OCI-LY1 (cell line): Measurements from ENCODE around the gene UQCC5.

Experiments
- H2AFZ ChIP-seq: fragments of 200-600 bp; sonication (generic), shearing (Covaris generic); 2 replicates; pipeline ENCODE4 v1.6.0; 2014; ENCODE audit warnings: antibody characterized with exemption, mild to moderate bottlenecking, low read length
- H3F3A ChIP-seq: fragments of 200-600 bp; sonication (generic), shearing (Covaris generic); 2 replicates; pipeline ENCODE4 v1.6.0; 2014; ENCODE audit warnings: mild to moderate bottlenecking, antibody characterized with exemption, low read length, moderate library complexity; ENCODE audit not compliant: insufficient read depth
- H3K27ac ChIP-seq: fragments of 200-600 bp; sonication (generic); 2 replicates; pipeline ENCODE4 v1.5.1; 2014; ENCODE audit warnings: low read length, mixed run types, mild to moderate bottlenecking, low read depth; ENCODE audit not compliant: poor library complexity, severe bottlenecking
- H3K27me3 ChIP-seq: fragments of 200-600 bp; sonication (generic); 2 replicates; pipeline ENCODE4 v1.6.0; 2014; ENCODE audit warnings: antibody characterized with exemption, mild to moderate bottlenecking, low read length, moderate library complexity; ENCODE audit not compliant: insufficient read depth
- H3K36me3 ChIP-seq: fragments of 200-600 bp; sonication (generic); 2 replicates; pipeline ENCODE4 v1.6.1; 2014; ENCODE audit warnings: mild to moderate bottlenecking, antibody characterized with exemption, low read length, moderate library complexity, mixed read lengths; ENCODE audit not compliant: insufficient read depth
- H3K4me1 ChIP-seq: fragments of 200-600 bp; sonication (generic); 2 replicates; pipeline ENCODE4 v1.5.1; 2014; ENCODE audit warnings: mild to moderate bottlenecking, low read length, moderate library complexity; ENCODE audit not compliant: insufficient read depth, severe bottlenecking
- H3K4me2 ChIP-seq: fragments of 200-600 bp; sonication (generic), shearing (Covaris generic); 2 replicates; pipeline ENCODE4 v1.6.1; 2014; ENCODE audit warnings: low read length
- H3K4me3 ChIP-seq: fragments of 200-600 bp; sonication (generic); 2 replicates; pipeline ENCODE4 v1.5.1; 2014; ENCODE audit warnings: low read length, low read depth, mild to moderate bottlenecking, mixed read lengths; ENCODE audit not compliant: poor library complexity, severe bottlenecking
- H3K79me2 ChIP-seq: fragments of 200-600 bp; shearing (Covaris generic); 2 replicates; pipeline ENCODE4 v1.6.1; 2016; ENCODE audit warnings: mixed run types, low read length, mixed read lengths; ENCODE audit not compliant: insufficient read depth
- H3K9ac ChIP-seq: fragments of 200-600 bp; sonication (generic), shearing (Covaris generic); 2 replicates; pipeline ENCODE4 v1.6.1; 2014; ENCODE audit warnings: mild to moderate bottlenecking, low read length, mixed read lengths
- H3K9me2 ChIP-seq: fragments of 200-600 bp; sonication (generic), shearing (Covaris generic); 2 replicates; pipeline ENCODE4 v1.6.1; 2014; ENCODE audit warnings: low read depth, mild to moderate bottlenecking, low read length, mixed read lengths
- H3K9me3 ChIP-seq: fragments of 200-600 bp; shearing (Covaris generic); 2 replicates; pipeline ENCODE4 v1.6.1; 2014; ENCODE audit warnings: low read length, mixed read lengths
- H4K20me1 ChIP-seq: fragments of 200-600 bp; sonication (generic), shearing (Covaris generic); 2 replicates; pipeline ENCODE4 v1.6.0; 2016; ENCODE audit warnings: mild to moderate bottlenecking, low read length; ENCODE audit not compliant: insufficient read depth
- EZH2 ChIP-seq: fragments of 200-600 bp; sonication (generic), shearing (Covaris generic); IDR thresholded peaks from 2 replicates; pipeline ENCODE4 v1.8.0; 2017; ENCODE audit warnings: borderline replicate concordance, mixed run types, mild to moderate bottlenecking, antibody characterized with exemption, low read length, moderate library complexity, mixed read lengths
- TF ChIP-seq, protein P1 (sequence below): fragments of 200-600 bp; sonication (generic), shearing (Covaris generic); IDR thresholded peaks from 2 replicates; pipeline ENCODE4 v1.5.1; 2017; ENCODE audit warnings: mild to moderate bottlenecking, antibody characterized with exemption, low read length, moderate library complexity, mixed read lengths

UQCC5 gene

DNA sequence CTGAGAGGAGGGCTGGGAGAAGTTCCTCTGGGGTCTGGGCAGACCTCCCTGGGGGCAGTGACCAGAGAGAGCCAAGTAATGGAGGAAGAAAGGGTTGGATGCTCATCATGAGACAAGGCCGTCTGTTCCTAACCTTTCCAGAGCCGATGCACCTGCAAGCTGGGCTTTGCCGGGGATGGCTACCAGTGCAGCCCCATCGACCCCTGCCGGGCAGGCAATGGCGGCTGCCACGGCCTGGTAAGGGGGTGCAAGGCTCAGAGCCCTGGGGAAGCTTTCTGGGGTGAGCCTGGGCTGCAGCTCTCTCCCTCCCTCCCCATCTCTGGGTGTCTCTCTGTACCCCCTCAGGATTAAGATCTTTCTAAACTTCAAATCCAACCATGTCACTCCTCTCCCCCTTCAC is 24.9 kb upstream of the UQCC5 start:
- Histone ChIP-seq H2AFZ (no peak overlapping the region), H3K27ac (no peak overlapping the region), H3K4me2 (no peak overlapping the region), H3F3A (no peaks in the 10 kb centered on the region), H3K4me3 (no peak overlapping the region), H3K9me2 (no peaks in the 10 kb centered on the region), H3K9ac (no peak overlapping the region), H3K27me3 (peaks cover 15% of the 10 kb centered on the region), H3K36me3 (no peaks in the 10 kb centered on the region), H4K20me1 (no peaks in the 10 kb centered on the region), H3K79me2 (no peaks in the 10 kb centered on the region), H3K9me3 (no peaks in the 10 kb centered on the region), H3K4me1 (no peaks in the 10 kb centered on the region)
- TF ChIP-seq EZH2: no peak
- TF ChIP-seq, protein P1, sequence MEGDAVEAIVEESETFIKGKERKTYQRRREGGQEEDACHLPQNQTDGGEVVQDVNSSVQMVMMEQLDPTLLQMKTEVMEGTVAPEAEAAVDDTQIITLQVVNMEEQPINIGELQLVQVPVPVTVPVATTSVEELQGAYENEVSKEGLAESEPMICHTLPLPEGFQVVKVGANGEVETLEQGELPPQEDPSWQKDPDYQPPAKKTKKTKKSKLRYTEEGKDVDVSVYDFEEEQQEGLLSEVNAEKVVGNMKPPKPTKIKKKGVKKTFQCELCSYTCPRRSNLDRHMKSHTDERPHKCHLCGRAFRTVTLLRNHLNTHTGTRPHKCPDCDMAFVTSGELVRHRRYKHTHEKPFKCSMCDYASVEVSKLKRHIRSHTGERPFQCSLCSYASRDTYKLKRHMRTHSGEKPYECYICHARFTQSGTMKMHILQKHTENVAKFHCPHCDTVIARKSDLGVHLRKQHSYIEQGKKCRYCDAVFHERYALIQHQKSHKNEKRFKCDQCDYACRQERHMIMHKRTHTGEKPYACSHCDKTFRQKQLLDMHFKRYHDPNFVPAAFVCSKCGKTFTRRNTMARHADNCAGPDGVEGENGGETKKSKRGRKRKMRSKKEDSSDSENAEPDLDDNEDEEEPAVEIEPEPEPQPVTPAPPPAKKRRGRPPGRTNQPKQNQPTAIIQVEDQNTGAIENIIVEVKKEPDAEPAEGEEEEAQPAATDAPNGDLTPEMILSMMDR: no peak

DNA sequence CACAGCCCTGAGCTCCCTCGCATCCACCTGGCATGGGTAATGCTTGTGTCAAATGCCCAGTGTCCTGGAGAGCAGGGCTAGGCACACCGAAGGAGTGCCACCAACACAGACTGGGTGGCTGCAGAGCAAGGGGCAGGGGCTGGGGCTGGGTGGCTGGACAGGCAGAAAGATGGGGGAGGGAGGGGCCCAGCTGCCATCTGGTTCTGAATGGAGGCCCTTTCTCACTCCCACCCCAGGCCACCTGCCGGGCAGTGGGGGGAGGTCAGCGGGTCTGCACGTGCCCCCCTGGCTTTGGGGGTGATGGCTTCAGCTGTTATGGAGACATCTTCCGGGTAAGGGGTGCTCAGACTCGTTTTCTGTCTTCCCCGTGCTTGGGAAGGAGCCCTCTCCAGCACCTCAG is 24.3 kb upstream of the UQCC5 start:
- Histone ChIP-seq H3K27me3 (peaks cover 15% of the 10 kb centered on the region), H3K9me2 (no peaks in the 10 kb centered on the region), H3K4me3 (no peak overlapping the region), H3K9me3 (no peaks in the 10 kb centered on the region), H3K27ac (no peak overlapping the region), H3F3A (no peaks in the 10 kb centered on the region), H2AFZ (no peak overlapping the region), H3K9ac (no peak overlapping the region), H3K36me3 (no peaks in the 10 kb centered on the region), H3K79me2 (no peaks in the 10 kb centered on the region), H3K4me1 (no peaks in the 10 kb centered on the region), H3K4me2 (no peak overlapping the region), H4K20me1 (no peaks in the 10 kb centered on the region)
- TF ChIP-seq, protein P1: no peak
- TF ChIP-seq EZH2: no peak

DNA sequence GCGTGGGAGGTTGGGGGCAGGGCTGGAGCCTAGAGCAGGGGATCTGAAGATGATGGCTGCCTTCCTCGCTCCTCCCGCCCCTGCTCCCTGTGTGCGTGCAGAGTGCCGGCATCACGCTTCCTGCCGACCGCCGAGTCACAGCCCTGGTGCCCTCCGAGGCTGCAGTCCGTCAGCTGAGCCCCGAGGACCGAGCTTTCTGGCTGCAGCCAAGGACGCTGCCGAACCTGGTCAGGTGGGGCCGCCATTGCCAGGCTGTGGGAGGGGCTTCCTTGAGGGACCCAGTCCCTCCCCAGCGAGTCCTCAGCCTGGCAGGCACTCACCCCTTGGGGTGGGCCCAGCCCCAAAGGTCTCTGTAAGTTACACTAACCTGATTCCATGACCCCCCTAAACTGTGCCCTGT is 23.7 kb upstream of the UQCC5 start:
- Histone ChIP-seq H3K79me2 (no peaks in the 10 kb centered on the region), H3K9me2 (no peaks in the 10 kb centered on the region), H2AFZ (no peak overlapping the region), H3K36me3 (no peaks in the 10 kb centered on the region), H3K9ac (no peak overlapping the region), H3K27ac (no peak overlapping the region), H3K4me3 (no peak overlapping the region), H3F3A (no peaks in the 10 kb centered on the region), H3K9me3 (no peaks in the 10 kb centered on the region), H4K20me1 (no peaks in the 10 kb centered on the region), H3K4me2 (peak overlapping the region; percentile 32; the same call in 1 of the 2 replicates), H3K27me3 (peaks cover 15% of the 10 kb centered on the region), H3K4me1 (no peaks in the 10 kb centered on the region)
- TF ChIP-seq, protein P1: no peak
- no peak for TF ChIP-seq EZH2
